NCI-H524 treated with DMSO at 0.1 percent for 48 hours (cell line): ENCODE measurements around the gene SLCO3A1.

Experiments
- DNase-seq: peaks from one replicate; lab custom pipeline; 2025; lab: John Stamatoyannopoulos, UW

Gene SLCO3A1

DNA sequence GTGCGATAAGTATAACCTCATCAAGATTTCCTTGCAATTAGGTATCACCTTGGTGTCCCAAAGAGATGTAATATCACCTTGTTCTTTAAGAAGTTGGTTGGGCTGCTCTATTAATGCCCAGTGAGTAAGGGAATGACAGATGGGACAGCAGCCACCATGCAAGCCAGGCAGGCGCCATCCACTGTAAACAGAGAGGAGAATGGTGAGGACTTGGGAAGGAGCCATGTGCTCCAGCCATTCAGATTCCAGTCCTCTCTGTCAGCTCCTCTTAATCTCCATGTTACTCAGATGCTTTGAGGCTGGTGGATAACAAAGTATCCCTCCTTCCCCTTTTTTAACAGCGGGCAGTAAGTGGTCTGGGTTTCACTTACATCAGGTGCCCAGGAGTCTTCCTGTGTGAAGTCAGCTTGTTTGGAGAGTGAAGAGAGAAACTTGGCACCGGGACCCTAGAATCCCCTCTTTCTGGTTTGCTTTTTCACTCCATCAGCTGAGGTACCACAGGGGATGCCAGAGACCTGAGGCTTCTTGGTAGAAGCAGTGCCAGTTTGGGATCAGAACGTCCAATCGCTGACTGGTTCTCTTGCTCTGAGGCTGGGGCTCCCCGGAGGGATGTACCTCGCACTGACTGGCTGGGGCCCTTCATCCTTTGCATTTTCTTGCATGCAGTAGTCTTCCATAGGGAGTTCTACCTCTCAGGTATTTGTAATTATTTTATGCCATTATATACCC lies 29.5 kb downstream of the SLCO3A1 start:
- DNase-seq, result peak; percentile 70

DNA sequence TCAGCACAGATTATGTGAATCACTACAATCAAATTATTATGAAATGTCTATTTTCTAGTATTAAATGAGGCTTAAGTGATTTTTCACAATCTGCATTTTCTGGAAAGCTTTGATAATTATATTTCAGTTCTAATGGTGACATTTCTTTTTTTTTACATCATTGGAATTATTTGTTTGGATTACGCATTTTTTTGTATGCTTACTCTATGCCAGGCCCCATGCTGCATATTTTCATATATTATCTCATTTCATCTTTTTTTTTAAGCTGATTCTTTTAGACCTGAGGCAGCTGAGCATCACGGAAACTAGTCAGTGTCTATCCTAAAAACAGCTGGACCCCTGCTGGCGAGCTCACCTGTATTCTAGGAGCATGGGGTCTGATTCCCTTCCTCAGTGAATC lies 31.1 kb downstream of the SLCO3A1 start:
- DNase-seq, result no peak

DNA sequence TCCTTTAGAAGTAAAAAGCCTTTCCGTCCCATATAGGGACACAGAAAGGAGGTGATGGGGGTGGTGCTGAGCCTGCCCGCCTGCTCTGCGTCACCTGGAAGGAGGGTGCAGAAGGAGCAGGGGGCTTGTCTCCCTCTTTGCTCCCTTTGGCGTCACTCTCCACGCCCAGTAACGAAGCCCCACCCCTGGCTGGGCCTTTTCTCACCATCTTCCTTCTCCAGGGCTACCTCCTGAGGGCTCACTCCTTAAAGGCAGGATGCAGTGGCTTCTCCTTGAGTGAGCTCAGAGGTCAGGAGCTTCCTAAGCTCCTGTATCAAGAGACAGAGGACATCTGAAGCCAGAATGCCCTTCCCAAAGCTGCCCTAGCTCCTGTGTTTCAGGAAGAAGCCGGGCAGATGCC lies 31.5 kb downstream of the SLCO3A1 start:
- DNase-seq, result no peak

DNA sequence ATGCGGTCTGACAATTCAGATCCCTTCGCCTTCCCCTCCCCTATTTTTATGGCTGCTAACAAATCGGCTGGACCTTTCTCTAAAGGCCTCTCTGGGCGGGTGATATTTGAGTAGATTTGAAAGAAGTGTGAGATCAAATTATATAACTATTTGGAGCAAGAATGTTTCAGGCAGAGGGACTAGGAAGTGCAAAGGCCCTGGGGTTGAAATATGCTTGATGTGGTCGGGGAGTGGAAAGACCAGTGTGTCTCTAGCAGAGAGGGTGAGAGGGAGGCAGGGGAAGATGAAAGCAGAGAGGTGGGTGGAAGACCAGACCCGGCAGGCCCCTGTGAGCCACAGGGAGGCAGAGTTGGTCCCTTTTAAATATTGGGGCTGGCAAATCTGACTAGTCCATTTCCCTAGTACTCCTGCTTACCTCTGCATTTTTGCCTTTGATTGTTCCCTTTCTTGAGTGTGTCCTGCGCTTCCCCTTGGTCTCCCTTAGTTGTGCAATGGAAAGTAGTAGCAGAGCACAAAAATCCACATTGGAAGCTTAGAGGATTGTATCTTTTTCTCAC lies 32.3 kb downstream of the SLCO3A1 start:
- no peak for DNase-seq

DNA sequence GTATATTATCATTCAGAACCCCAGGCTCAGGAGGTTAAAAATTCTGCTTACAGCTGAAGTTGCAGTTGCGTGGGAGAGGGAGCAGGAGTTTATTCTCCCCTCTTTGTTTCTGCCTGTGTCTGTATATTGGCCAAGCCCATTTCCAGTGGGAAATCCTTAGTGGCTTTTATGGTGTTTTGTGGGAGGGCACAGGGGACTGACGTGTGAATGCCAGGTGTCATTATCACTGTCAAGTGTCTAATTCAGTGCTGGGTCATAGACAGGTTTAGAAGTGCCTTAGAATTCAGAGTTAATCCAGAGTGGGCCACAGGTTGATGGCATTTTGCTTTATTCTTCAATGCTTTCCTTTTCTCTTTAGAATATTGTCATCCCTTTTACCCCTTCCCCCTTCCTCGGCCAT lies 33.4 kb downstream of the SLCO3A1 start:
- no peak for DNase-seq

DNA sequence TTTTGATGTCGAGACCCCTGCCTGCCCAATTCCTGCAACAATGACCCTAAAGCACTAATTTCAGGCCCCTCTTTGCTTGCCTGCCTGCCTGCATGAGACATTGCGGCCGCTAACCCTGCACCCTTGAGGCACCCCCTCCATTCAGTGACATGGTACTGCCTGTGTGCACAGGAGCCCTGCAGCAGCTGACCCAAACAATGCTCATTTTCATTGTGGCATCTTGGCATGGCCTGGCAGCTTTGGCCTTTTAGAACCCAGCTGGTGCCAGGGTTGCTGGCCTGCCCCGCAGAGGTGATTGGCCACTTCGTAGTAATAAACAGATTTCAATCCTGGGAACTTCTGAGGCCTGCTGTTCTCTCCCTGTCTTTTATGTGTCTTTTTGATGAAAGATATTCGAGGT lies 33.8 kb downstream of the SLCO3A1 start:
- no peak for DNase-seq

DNA sequence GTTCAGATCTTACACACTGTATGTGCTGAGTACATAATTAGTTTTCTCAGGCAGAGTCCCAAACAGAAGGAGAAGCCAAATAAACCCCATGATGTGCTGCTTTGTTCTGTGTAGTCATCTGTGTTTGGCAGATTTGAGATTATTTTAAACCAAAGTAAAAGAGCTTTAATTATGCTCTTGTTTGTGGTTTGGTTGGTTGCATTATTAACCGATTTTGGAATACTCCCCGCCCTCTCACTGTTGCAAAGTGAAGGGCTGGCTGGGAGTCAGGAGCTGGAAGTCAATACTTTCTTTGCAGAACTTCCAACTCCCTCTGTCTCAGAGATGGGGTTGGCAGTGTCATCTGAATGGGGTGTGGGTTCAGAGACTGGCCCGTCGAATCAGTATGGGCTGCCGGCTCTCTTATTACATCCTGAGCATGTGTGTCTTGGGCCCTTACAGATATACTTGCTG lies 34.4 kb downstream of the SLCO3A1 start:
- no peak for DNase-seq

DNA sequence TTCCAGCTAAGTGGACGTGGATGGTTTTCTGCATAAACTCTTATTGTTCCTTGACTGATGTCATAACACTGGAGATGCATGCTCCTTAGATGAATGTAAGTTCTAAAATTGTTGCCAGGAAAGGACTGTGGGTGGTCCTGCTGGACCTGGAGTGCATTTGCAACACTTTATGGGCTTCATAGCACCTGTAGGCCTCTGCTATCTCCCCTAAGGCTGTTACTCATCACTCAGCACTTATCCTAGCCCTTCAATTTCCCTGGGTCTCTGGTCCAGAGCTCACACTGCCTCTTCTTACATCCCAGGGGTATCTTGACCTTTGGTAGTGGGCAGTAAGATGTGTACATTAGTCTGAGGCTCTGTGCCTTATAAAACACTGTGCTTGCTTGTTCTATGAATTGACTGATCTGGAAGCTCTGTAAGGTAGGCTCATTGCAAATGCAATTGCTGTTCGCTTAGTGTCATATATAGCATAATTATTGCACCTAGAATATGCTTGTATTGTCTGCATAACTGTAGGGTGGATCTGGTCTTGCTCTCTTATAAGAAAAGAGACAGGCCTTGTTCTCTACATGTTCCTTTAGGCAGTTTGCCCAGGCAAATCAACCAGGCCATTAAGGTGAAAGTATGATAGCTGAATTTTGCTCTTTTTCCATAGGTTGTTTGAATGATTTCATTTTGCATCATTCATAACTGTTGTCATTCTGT lies 35.8 kb downstream of the SLCO3A1 start:
- DNase-seq, result no peak

DNA sequence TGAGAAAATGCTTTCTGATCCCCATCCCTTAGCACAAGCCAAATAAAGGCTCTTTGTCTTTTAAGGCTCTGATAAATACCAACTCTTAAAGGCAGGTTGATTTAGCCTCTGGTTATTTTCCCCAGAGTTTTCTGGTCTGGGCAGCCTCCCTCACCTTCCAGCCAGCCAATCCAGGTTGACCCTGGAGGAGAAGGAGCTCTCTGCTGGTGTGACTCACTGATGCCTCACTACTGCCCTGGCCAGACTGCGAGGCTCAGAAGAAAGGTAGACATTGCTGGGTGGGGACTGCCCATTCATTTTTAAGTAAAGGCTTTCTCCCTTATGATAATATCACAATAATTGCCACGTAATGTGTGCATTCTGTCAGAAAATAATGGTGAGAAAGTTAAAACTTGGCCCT lies 37.1 kb downstream of the SLCO3A1 start:
- no peak for DNase-seq

DNA sequence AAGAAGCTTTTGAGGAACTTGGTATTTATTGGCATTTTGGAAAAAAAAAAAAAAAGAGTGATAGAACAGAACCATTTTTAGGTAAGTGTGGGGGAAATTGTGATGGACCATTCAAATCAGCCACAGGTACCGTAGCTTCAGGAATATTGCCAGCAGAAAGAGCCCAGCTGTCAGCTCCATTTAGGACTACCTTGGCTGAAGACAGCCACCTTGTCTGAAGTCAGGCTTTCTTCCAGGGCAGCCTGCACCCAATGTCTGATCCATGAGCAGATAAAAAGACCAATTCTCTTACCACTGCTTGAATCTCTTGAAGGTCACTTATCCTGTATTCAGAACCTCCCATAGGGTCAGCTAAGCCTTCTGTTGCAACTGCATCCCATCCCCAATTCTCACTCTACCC lies 37.6 kb downstream of the SLCO3A1 start:
- DNase-seq, result no peak

DNA sequence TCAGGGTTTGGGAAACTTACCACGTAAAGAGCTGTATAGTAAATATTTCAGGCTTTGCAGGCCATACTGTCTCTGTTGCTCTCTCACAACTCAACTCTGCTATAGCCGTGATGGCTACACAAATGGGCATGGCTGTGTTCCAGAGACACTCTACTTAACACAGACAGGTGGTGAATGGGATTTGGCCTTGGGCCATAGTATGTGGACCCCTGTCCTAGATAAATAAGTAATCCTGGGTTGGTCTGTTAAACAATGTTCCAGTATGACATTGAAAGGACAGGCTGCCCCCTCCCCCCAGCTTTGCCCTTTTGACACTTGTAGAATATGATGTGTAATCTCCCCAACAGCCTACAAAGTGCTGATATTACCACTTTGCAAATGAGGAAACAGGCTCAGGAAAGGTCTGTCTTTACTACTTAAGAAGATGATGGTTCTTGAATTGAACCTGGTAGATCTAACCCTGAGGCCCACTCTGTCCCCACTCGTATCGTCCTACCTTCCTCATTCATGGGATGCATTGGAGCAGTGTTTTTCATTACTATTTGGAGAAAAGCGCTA lies 38.4 kb downstream of the SLCO3A1 start:
- peak; percentile 67 for DNase-seq

DNA sequence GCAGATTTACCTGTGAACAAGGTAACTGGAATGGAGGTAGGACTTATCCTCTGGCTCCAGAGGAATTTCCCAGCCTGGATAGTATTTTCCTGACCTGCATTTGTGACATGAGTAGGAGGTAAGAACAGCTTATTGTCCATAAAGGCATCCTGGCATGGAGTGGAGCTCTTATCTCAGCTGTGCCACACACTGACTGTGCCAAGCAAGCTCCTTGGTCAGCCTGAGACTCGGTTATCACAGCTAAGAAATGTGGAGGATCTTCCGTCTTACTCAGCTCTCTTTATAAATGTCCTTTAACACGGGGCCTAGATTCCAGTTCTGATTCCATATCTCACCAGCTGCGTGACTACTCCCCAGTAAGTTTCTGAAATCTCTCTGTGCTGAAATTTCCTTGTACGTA lies 38.9 kb downstream of the SLCO3A1 start:
- DNase-seq, result no peak

DNA sequence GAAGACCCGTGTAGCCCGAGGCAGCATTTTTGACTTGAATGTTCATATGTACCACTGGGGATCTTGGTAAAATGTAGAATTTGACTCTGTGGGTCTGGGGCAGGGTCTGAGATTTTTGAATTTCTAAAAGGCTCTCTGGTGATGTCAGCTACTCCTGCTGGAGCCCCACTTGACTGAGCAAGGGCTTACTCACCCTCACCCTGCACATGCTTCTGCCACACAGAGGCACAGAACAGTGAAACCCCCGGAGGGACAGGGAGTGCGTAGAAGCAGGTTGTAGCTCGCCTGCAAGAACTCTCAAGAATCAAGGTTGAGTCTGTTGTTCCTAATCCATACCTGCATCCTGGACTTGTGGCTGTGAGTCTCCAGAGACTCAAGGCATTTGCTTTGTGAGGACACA lies 41.1 kb downstream of the SLCO3A1 start:
- DNase-seq, result no peak

DNA sequence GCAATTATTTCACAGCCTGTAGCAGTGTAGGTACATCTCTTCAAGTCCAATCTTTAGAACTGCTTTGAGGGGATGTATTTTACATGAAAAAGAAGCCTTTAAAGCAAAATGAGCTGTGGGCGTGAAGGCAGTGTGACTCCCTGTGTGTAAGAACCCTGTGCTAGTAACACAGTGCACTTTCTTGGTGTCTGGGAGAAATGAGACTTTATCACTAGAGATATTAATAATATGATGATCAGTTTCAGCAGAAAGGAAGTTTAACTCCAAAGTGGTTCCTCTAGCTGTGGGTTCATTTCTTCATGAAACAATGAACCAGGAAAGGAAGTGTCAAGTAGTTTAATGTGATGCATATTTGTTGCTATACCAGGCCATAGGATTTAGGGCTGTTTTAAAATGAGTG lies 41.5 kb downstream of the SLCO3A1 start:
- no peak for DNase-seq

DNA sequence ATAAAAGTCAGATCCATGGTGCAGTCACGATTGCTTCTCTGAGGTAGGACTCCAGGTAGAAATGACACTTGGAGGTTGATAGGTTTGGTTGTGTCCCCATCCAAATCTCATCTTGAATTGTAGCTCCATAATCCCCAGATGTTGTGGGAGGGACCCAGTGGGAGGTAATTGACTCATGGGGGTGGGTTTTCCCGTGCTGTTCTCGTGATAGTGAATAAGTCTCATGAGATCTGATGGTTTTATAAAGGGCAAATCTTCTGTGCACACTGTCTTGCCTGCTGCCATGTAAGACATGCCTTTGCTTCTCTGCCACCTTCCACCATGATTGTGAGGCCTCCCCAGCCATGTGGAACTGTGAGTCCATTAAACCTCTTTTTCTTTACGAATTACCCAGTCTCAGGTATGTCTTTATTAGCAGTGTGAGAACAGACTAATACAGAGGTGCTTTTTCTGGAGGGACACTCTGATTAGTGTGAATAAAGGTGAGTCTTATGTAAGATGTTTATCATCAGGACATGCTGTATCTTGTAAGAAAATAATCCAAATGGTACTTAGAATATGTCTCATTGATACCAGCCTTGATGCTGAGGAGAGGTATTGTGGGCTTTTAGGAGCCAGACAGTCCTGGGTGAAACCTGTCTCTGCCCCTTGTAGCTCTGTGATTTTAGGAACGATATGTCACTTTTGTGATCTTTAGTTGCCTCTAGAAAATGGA lies 43.0 kb downstream of the SLCO3A1 start:
- no peak for DNase-seq

DNA sequence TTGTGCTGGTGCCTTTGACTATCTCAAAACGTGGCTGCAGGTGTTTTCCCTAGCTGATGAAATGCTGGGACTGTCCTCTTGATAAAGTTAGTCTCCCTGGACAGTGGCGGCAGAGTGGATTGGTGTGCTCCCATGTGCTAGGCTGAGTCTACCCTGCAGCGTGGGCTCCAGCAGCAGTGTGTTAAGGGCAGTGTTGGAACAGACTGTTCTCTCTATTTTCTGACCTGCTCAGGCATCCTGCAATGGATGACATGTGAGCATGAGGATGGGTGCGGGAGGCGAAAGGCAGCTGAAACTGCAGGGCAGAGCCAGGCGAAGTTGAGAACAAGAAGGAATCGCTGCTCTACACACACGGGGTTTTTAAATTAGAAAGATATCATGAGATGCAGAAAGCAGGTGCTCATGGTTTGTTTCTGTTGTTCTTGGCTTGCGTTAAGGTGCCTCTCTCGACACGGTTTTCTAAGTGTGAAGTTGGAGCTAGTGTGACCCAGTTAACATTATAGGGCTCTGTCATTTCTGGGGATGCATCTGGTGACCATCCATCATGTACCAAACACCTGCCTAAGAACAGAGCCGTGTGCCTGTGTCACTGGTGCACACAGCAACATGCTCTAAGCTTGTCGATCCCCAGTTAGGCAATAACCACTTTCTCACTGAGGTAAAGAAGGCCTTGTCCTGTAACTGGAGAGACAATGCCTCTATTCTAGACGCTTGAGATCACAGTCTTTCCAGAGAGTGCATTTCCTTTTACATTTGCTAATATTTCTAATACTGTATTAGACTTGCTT lies 44.3 kb downstream of the SLCO3A1 start:
- DNase-seq, result no peak

DNA sequence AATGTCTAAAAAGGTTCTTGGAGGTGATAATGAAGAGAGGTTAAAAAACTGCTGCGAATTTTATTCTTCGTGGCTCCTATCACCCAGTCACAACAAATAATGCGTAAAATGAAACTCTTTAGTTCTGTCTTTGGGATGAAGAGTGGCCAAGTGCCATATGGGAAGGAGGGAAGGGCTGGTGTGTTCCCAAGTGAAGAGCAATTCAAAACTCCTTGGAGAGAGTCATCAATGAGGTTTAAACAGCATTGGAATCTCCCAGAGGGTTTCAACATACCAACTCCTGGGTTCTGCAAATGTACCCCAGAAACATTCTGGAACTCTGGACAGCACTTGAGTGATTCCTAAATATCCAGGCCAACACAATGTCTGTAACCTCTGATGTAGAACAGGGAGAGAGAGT lies 45.3 kb downstream of the SLCO3A1 start:
- DNase-seq, result peak; percentile 41

DNA sequence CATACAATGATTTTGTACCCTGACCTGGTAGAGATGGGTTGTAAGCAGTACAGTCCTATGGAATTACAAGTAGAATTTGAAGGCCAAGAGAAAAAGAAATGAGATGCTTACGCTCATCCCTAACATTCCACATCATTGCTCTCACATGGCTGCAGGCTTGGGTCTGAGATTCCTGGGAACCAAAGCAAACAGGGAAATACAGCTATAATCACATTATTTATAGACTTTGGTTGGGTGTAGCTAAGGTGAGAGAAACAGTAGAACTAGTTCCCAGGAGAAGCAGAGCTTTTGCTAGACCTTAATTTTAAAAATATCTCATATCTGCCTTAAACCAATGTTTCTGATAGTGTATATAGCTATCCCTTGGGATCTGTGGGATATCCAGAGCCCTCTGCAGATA lies 51.4 kb downstream of the SLCO3A1 start:
- no peak for DNase-seq

DNA sequence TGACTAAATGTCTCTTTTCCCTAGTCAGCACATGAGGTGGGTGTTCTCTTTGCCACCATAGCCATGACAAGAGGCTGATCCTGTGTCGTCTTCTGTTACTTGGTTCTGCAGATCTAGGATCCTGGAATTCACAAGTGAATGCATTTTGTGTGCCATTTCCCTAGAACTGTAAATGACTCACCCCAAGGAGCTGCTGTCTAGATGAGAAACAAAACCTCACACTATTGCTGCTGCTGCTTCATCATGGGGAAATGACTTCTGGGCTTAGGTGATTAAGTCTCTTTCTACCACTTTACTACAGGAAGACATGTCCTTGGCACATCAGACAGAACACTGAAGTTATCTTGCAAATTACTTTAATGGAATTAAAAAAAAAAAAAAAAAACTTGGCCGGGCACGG lies 54.9 kb downstream of the SLCO3A1 start:
- no peak for DNase-seq

DNA sequence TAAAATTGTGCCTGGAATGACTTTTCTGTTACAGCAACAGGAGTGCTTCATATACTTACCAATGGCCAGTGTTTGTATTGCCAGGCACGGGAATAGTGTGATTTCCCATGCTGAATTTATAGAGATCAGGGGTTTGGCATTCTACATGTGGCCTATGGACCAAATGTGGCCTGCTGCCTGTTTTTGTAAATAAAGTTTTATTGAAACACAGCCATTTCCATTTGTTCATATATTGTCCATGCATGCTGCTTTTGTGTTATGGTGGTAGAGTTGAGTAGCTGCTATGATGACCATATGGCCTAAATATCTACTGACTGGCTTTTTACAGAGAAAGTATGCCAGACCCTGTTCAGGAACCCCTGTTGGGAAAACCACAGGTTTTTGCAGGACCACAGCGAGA lies 55.6 kb downstream of the SLCO3A1 start:
- no peak for DNase-seq

DNA sequence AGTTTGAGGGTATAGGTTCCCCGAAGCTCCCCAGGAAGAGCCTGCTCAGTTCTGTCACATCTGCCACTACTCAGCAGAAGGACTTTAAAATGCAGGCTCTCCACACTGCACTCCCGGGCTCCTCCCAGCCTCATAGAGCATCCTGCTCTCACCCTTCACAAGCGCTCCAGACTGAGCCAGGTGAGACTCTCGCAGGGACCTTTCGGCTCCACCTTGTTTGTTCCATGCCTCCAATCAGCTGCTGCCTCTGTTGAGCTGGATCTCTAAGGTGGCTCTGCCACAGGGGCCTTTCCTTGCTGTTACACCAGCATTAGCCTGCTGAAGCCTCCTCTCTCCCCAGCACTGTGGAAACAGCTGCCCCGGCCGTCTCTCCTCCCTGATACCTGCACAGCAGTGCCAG lies 56.1 kb downstream of the SLCO3A1 start:
- DNase-seq, result no peak

DNA sequence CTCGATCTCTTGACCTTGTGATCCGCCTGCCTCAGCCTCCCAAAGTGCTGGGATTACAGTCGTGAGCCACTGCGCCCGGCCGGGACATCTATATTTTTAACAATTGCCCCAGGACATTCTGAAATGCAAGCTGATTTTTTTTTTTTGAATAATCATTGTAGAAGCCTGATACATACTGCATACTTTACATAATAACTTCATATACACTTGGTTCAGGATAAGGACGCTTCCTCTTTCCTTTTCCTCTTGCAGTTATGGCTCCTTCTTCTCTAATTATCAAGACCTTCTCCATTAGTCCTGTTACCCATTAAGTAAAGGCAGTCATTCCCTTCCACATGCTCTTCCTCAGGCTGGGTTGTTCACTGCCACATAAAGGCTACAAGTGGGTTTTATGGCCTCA lies 58.3 kb downstream of the SLCO3A1 start:
- no peak for DNase-seq
